HepG2 (cell line): Measurements from ENCODE around the gene IKZF4. TPM values are rescaled to one million over a fixed set of nuclear protein-coding genes. Genes with fewer than 3 reads are reported as not detected.

Source experiments
- ARID5B ChIP-seq: IDR thresholded peaks from 2 replicates; pipeline ENCODE4 v1.4.0; 2020; ENCODE audit warnings: mild to moderate bottlenecking, missing genetic modification reagents
- ASH2L ChIP-seq: fragments of 300-600, 200-600 bp; sonication (generic); IDR thresholded peaks from 2 replicates; pipeline ENCODE4 v1.7.0; 2017; ENCODE audit warnings: low read depth, mild to moderate bottlenecking, moderate library complexity, mixed read lengths, low read length; ENCODE audit not compliant: insufficient read length
- HNF1B ChIP-seq: sonication (generic); formaldehyde crosslinking; IDR thresholded peaks from 2 replicates; pipeline ENCODE4 v1.5.1; 2020; ENCODE audit warnings: mild to moderate bottlenecking, moderate library complexity, missing genetic modification reagents
- IRF9 ChIP-seq: sonication (generic); formaldehyde crosslinking; IDR thresholded peaks from 2 replicates; pipeline ENCODE4 v1.8.0; 2022; ENCODE audit warnings: missing genetic modification reagents, mild to moderate bottlenecking, borderline replicate concordance
- KDM4B ChIP-seq: sonication (generic); formaldehyde crosslinking; IDR thresholded peaks from 2 replicates; pipeline ENCODE4 v1.4.0; 2020; ENCODE audit warnings: missing genetic modification reagents
- KLF6 ChIP-seq: IDR thresholded peaks from 2 replicates; pipeline ENCODE4 v1.8.0; 2016; ENCODE audit warnings: missing biosample characterization, missing genetic modification reagents
- MLX ChIP-seq: IDR thresholded peaks from 2 replicates; pipeline ENCODE4 v1.6.1; 2016
- NFYC ChIP-seq: IDR thresholded peaks from 2 replicates; pipeline ENCODE4 v1.6.1; 2016; ENCODE audit warnings: missing genetic modification reagents, missing compliant biosample characterization
- SRSF1 ChIP-seq: fragments of 200-400 bp; formaldehyde crosslinking; optimal IDR thresholded peaks from 2 replicates; pipeline ENCODE3; 2017; ENCODE audit warnings: mild to moderate bottlenecking, low read depth, low read length, moderate library complexity
- TCF7 ChIP-seq: sonication (generic); IDR thresholded peaks from 2 replicates; pipeline ENCODE4 v1.6.1; 2016; ENCODE audit warnings: antibody characterized with exemption, low read depth
- TEAD3 ChIP-seq: optimal IDR thresholded peaks from 2 replicates; pipeline ENCODE3; 2016; ENCODE audit warnings: borderline replicate concordance
- ZBTB10 ChIP-seq: sonication (generic); formaldehyde crosslinking; IDR thresholded peaks from 2 replicates; pipeline ENCODE4 v1.4.0; 2020; ENCODE audit warnings: missing genetic modification reagents, borderline replicate concordance
- ZEB1 ChIP-seq: IDR thresholded peaks from 2 replicates; pipeline ENCODE4 v1.6.1; 2012; ENCODE audit warnings: mild to moderate bottlenecking, low read depth, inconsistent platforms; ENCODE audit not compliant: insufficient replicate concordance
- ZNF263 ChIP-seq: sonication (generic); formaldehyde crosslinking; IDR thresholded peaks from 2 replicates; pipeline ENCODE4 v1.4.0; 2020; ENCODE audit warnings: missing genetic modification reagents
- ZNF629 ChIP-seq: sonication (generic); formaldehyde crosslinking; conservative IDR thresholded peaks from 2 replicates; pipeline ENCODE4 v1.5.0; 2020; ENCODE audit warnings: missing genetic modification reagents
- ZNF800 ChIP-seq: sonication (generic); formaldehyde crosslinking; IDR thresholded peaks from 2 replicates; pipeline ENCODE4 v1.4.0; 2020; ENCODE audit warnings: missing genetic modification reagents
- polyA plus RNA-seq, 8 experiments: library from polyadenylated mRNA; depleted of rRNA in 3 of 8; stranded (reverse) in 7 of 8; unstranded in 1 of 8; fragments of >200 nt; fragmentation: Illumina TruSeq in 4 of 8; extraction: Trizol in 4 of 8; gene quantifications; 2 replicates each; pipeline versions ENCODE4 v1.2.1 to v1.2.3, GENCODE V29; 2011 to 2016; ENCODE audit warnings: low read depth in 4 of 8, missing spikeins in 1 of 8, mixed read lengths in 1 of 8; ENCODE audit not compliant: insufficient read depth in 1 of 8
- total RNA-seq, 5 experiments: library from RNA; depleted of rRNA; stranded (reverse); fragments of >200 nt; fragmentation: Illumina TruSeq; extraction: Trizol; gene quantifications; 2 replicates each; pipeline ENCODE4 v1.2.3, GENCODE V29; 2016; ENCODE audit warnings: low read depth in 1 of 5

The IKZF4 gene
- total and polyA plus RNA-seq, 2 of the 13 experiments (the other 11 are each of a cell fraction or from before 2014, with no cell fraction given): 0.58 to 2.2 TPM

- TF ChIP-seq ZNF629 (CRISPR knock-in tag) (no peak), ZNF263 (CRISPR knock-in tag) (0 out of 2 replicates have a peak, but pooled peaks have one; percentile 22), ZEB1 (peak; percentile 65), HNF1B (CRISPR knock-in tag) (peak; percentile 76; the same call in 1 of the 2 replicates), ARID5B (CRISPR knock-in tag) (no peak), KDM4B (CRISPR knock-in tag) (no peak), ZBTB10 (CRISPR knock-in tag) (no peak), TCF7 (no peak), TEAD3 (CRISPR knock-in tag) (peak; percentile 14), ASH2L (peak; percentile 71), SRSF1 (no peak), KLF6 (no peak), ZNF800 (CRISPR knock-in tag) (0 out of 2 replicates have a peak, but pooled peaks have one; percentile 44), IRF9 (peak; percentile 36; the same call in 1 of the 2 replicates), NFYC (CRISPR knock-in tag) (peak; percentile 84), MLX (CRISPR knock-in tag) (no peak)
Observed at GRCh38 chr12:55996715-55997534, 23.9 kb upstream of the IKZF4 start, which contains the start of gene SUOX (continued).
